IPS DF 6.9 (cell line): ENCODE results near the gene PPP1R12A.
A peak's percentile ranks its signal among the peaks of the same experiment; 100 is the strongest.
"Not testable (repeated sequence)": the region's sequence is repeated elsewhere in the genome, so short reads cannot be mapped to it uniquely, and the experiment has no call there.

ENCODE experiments used
- DNase-seq: peaks from one replicate; pipeline ENCODE4 v3.0.0-alpha.2; 2013; ENCODE audit warnings: low read depth, low spot score
- H3K27ac ChIP-seq: one replicate; pipeline ENCODE4 v1.5.1; 2013; ENCODE audit warnings: low read length, control low read depth
- H3K27me3 ChIP-seq: 2 replicates; pipeline ENCODE4 v1.6.1; 2013; ENCODE audit warnings: mild to moderate bottlenecking, low read length; ENCODE audit not compliant: control insufficient read depth, insufficient read depth
- H3K36me3 ChIP-seq: 2 replicates; pipeline ENCODE4 v1.6.1; 2013; ENCODE audit warnings: low read length; ENCODE audit not compliant: control insufficient read depth, insufficient read depth
- H3K4me1 ChIP-seq: 2 replicates; pipeline ENCODE4 v1.6.1; 2013; ENCODE audit warnings: low read length; ENCODE audit not compliant: control insufficient read depth, insufficient read depth
- H3K4me3 ChIP-seq: 2 replicates; pipeline ENCODE4 v1.5.1; 2013; ENCODE audit warnings: mild to moderate bottlenecking, low read length
- H3K9me3 ChIP-seq: 2 replicates; pipeline ENCODE4 v1.6.1; 2013; ENCODE audit warnings: low read length, inconsistent platforms; ENCODE audit not compliant: control insufficient read depth, insufficient read depth
- WGBS: extraction: QIAGEN DNeasy Blood & Tissue Kit; methylation state at CpG from one replicate; pipeline ENCODE4 v1.1.7; 2013; ENCODE audit warnings: mixed read lengths, missing lambda C conversion rate; ENCODE audit not compliant: insufficient read length, insufficient coverage; 5-methylcytosine and 5-hydroxymethylcytosine counted together

The PPP1R12A gene

GRCh38 chr12:79935021-79935623 lies at the start of gene PPP1R12A:
Gene PPP1R12A, minus strand, starts transcription at chr12:79935097. Its CDS starts 166 bp downstream, at chr12:79934931.
- WGBS, result no CpG with 5 or more reads among the region's 44 CpGs
- no peak within 1 kb of the TSS for H3K27ac ChIP-seq
- peak; percentile 79 for DNase-seq
- no peaks in the 10 kb centered on the region for H3K9me3 ChIP-seq
- H3K4me3 ChIP-seq, result peak within 1 kb of the TSS; percentile 86
- no peaks in the 10 kb centered on the region for H3K36me3 ChIP-seq
- no peaks in the 10 kb centered on the region for H3K27me3 ChIP-seq
- no peaks in the 10 kb centered on the region for H3K4me1 ChIP-seq

- H3K27ac ChIP-seq, result no peak overlapping the region
- H3K4me1 ChIP-seq, result no peaks in the 10 kb centered on the region
- H3K9me3 ChIP-seq, result no peaks in the 10 kb centered on the region
- whole genome bisulfite sequencing, result no CpG with 5 or more reads among the region's 6 CpGs
- H3K36me3 ChIP-seq, result no peaks in the 10 kb centered on the region
- no peaks in the 10 kb centered on the region for H3K27me3 ChIP-seq
- H3K4me3 ChIP-seq, result no peak overlapping the region
- no peak for DNase-seq
These were observed 49.2 kb upstream of the PPP1R12A start for GRCh38 chr12:79983986-79984620.

GRCh38 chr12:79983492-79983891 lies 48.6 kb upstream of the PPP1R12A start:
- Histone ChIP-seq H3K27ac (no peak overlapping the region), H3K9me3 (no peaks in the 10 kb centered on the region), H3K4me3 (no peak overlapping the region), H3K36me3 (no peaks in the 10 kb centered on the region), H3K4me1 (no peaks in the 10 kb centered on the region), H3K27me3 (no peaks in the 10 kb centered on the region)
- WGBS, result no CpG with 5 or more reads among the region's 2 CpGs
- DNase-seq, result no peak

GRCh38 chr12:79982086-79983062 lies 47.5 kb upstream of the PPP1R12A start:
- no peaks in the 10 kb centered on the region for H3K9me3 ChIP-seq
- H3K36me3 ChIP-seq, result no peaks in the 10 kb centered on the region
- H3K27ac ChIP-seq, result no peak overlapping the region
- DNase-seq, result no peak
- no peaks in the 10 kb centered on the region for H3K27me3 ChIP-seq
- no peak overlapping the region for H3K4me3 ChIP-seq
- H3K4me1 ChIP-seq, result no peaks in the 10 kb centered on the region
- no CpG with 5 or more reads among the region's 5 CpGs for WGBS

- H3K4me3 ChIP-seq, result no peak overlapping the region
- no peaks in the 10 kb centered on the region for H3K4me1 ChIP-seq
- no CpG with 5 or more reads among the region's 1 CpG for WGBS
- H3K9me3 ChIP-seq, result no peaks in the 10 kb centered on the region
- no peaks in the 10 kb centered on the region for H3K27me3 ChIP-seq
- H3K27ac ChIP-seq, result no peak overlapping the region
- no peak for DNase-seq
- no peaks in the 10 kb centered on the region for H3K36me3 ChIP-seq
These were observed 43.8 kb upstream of the PPP1R12A start for GRCh38 chr12:79978692-79979091.

- not testable (repeated sequence) for H3K4me1 ChIP-seq, H3K9me3 ChIP-seq, DNase-seq, H3K4me3 ChIP-seq, H3K36me3 ChIP-seq, H3K27me3 ChIP-seq, H3K27ac ChIP-seq
- no CpG with 5 or more reads among the region's 3 CpGs for WGBS
These were observed 43.1 kb upstream of the PPP1R12A start for GRCh38 chr12:79977856-79978460.

- H3K4me1 ChIP-seq, result no peaks in the 10 kb centered on the region
- no peak for DNase-seq
- H3K36me3 ChIP-seq, result no peaks in the 10 kb centered on the region
- H3K9me3 ChIP-seq, result no peaks in the 10 kb centered on the region
- H3K27me3 ChIP-seq, result no peaks in the 10 kb centered on the region
- H3K4me3 ChIP-seq, result no peak overlapping the region
- WGBS, result 100% methylated on average over 2 of the region's 5 CpGs
- H3K27ac ChIP-seq, result no peak overlapping the region
These were observed 40.2 kb upstream of the PPP1R12A start for GRCh38 chr12:79975143-79975542.

- no peaks in the 10 kb centered on the region for H3K36me3 ChIP-seq
- no peaks in the 10 kb centered on the region for H3K27me3 ChIP-seq
- H3K4me1 ChIP-seq, result no peaks in the 10 kb centered on the region
- H3K27ac ChIP-seq, result no peak overlapping the region
- H3K9me3 ChIP-seq, result no peaks in the 10 kb centered on the region
- H3K4me3 ChIP-seq, result no peak overlapping the region
- WGBS, result no CpG with 5 or more reads among the region's 4 CpGs
- no peak for DNase-seq
These were observed 38.9 kb upstream of the PPP1R12A start for GRCh38 chr12:79973801-79974200.

GRCh38 chr12:79964100-79964627 lies 29.3 kb upstream of the PPP1R12A start:
- no peaks in the 10 kb centered on the region for H3K4me1 ChIP-seq
- no peak overlapping the region for H3K4me3 ChIP-seq
- H3K9me3 ChIP-seq, result no peaks in the 10 kb centered on the region
- H3K36me3 ChIP-seq, result no peaks in the 10 kb centered on the region
- H3K27me3 ChIP-seq, result no peaks in the 10 kb centered on the region
- no CpG with 5 or more reads among the region's 3 CpGs for WGBS
- H3K27ac ChIP-seq, result no peak overlapping the region
- DNase-seq, result no peak

- no peak overlapping the region for H3K4me3 ChIP-seq
- H3K9me3 ChIP-seq, result no peaks in the 10 kb centered on the region
- H3K27me3 ChIP-seq, result no peaks in the 10 kb centered on the region
- H3K27ac ChIP-seq, result no peak overlapping the region
- no peak for DNase-seq
- no peaks in the 10 kb centered on the region for H3K36me3 ChIP-seq
- H3K4me1 ChIP-seq, result no peaks in the 10 kb centered on the region
- WGBS, result no CpG with 5 or more reads among the region's 1 CpG
These were observed 26.5 kb upstream of the PPP1R12A start for GRCh38 chr12:79961411-79961810.
